OCI-LY1 (cell line): ENCODE data around the gene TRAF3IP3.

Experiments
- H2AFZ ChIP-seq: fragments of 200-600 bp; sonication (generic), shearing (Covaris generic); 2 replicates; pipeline ENCODE4 v1.6.0; 2014; ENCODE audit warnings: antibody characterized with exemption, mild to moderate bottlenecking, low read length
- H3F3A ChIP-seq: fragments of 200-600 bp; sonication (generic), shearing (Covaris generic); 2 replicates; pipeline ENCODE4 v1.6.0; 2014; ENCODE audit warnings: mild to moderate bottlenecking, antibody characterized with exemption, low read length, moderate library complexity; ENCODE audit not compliant: insufficient read depth
- H3K27ac ChIP-seq: fragments of 200-600 bp; sonication (generic); 2 replicates; pipeline ENCODE4 v1.5.1; 2014; ENCODE audit warnings: low read length, mixed run types, mild to moderate bottlenecking, low read depth; ENCODE audit not compliant: poor library complexity, severe bottlenecking
- H3K27me3 ChIP-seq: fragments of 200-600 bp; sonication (generic); 2 replicates; pipeline ENCODE4 v1.6.0; 2014; ENCODE audit warnings: antibody characterized with exemption, mild to moderate bottlenecking, low read length, moderate library complexity; ENCODE audit not compliant: insufficient read depth
- H3K36me3 ChIP-seq: fragments of 200-600 bp; sonication (generic); 2 replicates; pipeline ENCODE4 v1.6.1; 2014; ENCODE audit warnings: mild to moderate bottlenecking, antibody characterized with exemption, low read length, moderate library complexity, mixed read lengths; ENCODE audit not compliant: insufficient read depth
- H3K4me1 ChIP-seq: fragments of 200-600 bp; sonication (generic); 2 replicates; pipeline ENCODE4 v1.5.1; 2014; ENCODE audit warnings: mild to moderate bottlenecking, low read length, moderate library complexity; ENCODE audit not compliant: insufficient read depth, severe bottlenecking
- H3K4me2 ChIP-seq: fragments of 200-600 bp; sonication (generic), shearing (Covaris generic); 2 replicates; pipeline ENCODE4 v1.6.1; 2014; ENCODE audit warnings: low read length
- H3K4me3 ChIP-seq: fragments of 200-600 bp; sonication (generic); 2 replicates; pipeline ENCODE4 v1.5.1; 2014; ENCODE audit warnings: low read length, low read depth, mild to moderate bottlenecking, mixed read lengths; ENCODE audit not compliant: poor library complexity, severe bottlenecking
- H3K79me2 ChIP-seq: fragments of 200-600 bp; shearing (Covaris generic); 2 replicates; pipeline ENCODE4 v1.6.1; 2016; ENCODE audit warnings: mixed run types, low read length, mixed read lengths; ENCODE audit not compliant: insufficient read depth
- H3K9ac ChIP-seq: fragments of 200-600 bp; sonication (generic), shearing (Covaris generic); 2 replicates; pipeline ENCODE4 v1.6.1; 2014; ENCODE audit warnings: mild to moderate bottlenecking, low read length, mixed read lengths
- H3K9me2 ChIP-seq: fragments of 200-600 bp; sonication (generic), shearing (Covaris generic); 2 replicates; pipeline ENCODE4 v1.6.1; 2014; ENCODE audit warnings: low read depth, mild to moderate bottlenecking, low read length, mixed read lengths
- H3K9me3 ChIP-seq: fragments of 200-600 bp; shearing (Covaris generic); 2 replicates; pipeline ENCODE4 v1.6.1; 2014; ENCODE audit warnings: low read length, mixed read lengths
- H4K20me1 ChIP-seq: fragments of 200-600 bp; sonication (generic), shearing (Covaris generic); 2 replicates; pipeline ENCODE4 v1.6.0; 2016; ENCODE audit warnings: mild to moderate bottlenecking, low read length; ENCODE audit not compliant: insufficient read depth
- CTCF ChIP-seq: fragments of 200-600 bp; sonication (generic), shearing (Covaris generic); IDR thresholded peaks from 2 replicates; pipeline ENCODE4 v1.5.1; 2017; ENCODE audit warnings: mild to moderate bottlenecking, antibody characterized with exemption, low read length, moderate library complexity, mixed read lengths
- EZH2 ChIP-seq: fragments of 200-600 bp; sonication (generic), shearing (Covaris generic); IDR thresholded peaks from 2 replicates; pipeline ENCODE4 v1.8.0; 2017; ENCODE audit warnings: borderline replicate concordance, mixed run types, mild to moderate bottlenecking, antibody characterized with exemption, low read length, moderate library complexity, mixed read lengths

TRAF3IP3 gene

GRCh38 chr1:209723756-209724693 lies 31.8 kb upstream of the TRAF3IP3 start:
- Histone ChIP-seq H3F3A (no peaks in the 10 kb centered on the region), H4K20me1 (no peaks in the 10 kb centered on the region), H3K4me3 (no peak overlapping the region), H3K9ac (no peak overlapping the region), H2AFZ (no peak overlapping the region), H3K9me2 (no peaks in the 10 kb centered on the region), H3K79me2 (no peaks in the 10 kb centered on the region), H3K4me1 (no peaks in the 10 kb centered on the region), H3K4me2 (no peak overlapping the region), H3K9me3 (no peaks in the 10 kb centered on the region), H3K36me3 (no peaks in the 10 kb centered on the region), H3K27ac (no peak overlapping the region), H3K27me3 (no peaks in the 10 kb centered on the region; the same call in 1 of the 2 replicates)
- TF ChIP-seq CTCF: no peak
- TF ChIP-seq EZH2: no peak

- Histone ChIP-seq H3F3A (no peaks in the 10 kb centered on the region), H3K9me2 (no peaks in the 10 kb centered on the region), H3K36me3 (no peaks in the 10 kb centered on the region), H3K4me3 (no peak overlapping the region), H4K20me1 (no peaks in the 10 kb centered on the region), H3K27ac (no peak overlapping the region), H3K4me2 (no peak overlapping the region), H3K4me1 (no peaks in the 10 kb centered on the region), H2AFZ (no peak overlapping the region), H3K79me2 (no peaks in the 10 kb centered on the region), H3K9ac (no peak overlapping the region), H3K9me3 (no peaks in the 10 kb centered on the region), H3K27me3 (no peaks in the 10 kb centered on the region; the same call in 1 of the 2 replicates)
- no peak for TF ChIP-seq CTCF
- no peak for TF ChIP-seq EZH2
Observed at GRCh38 chr1:209727286-209727685, 28.6 kb upstream of the TRAF3IP3 start.

- Histone ChIP-seq H3F3A (no peaks in the 10 kb centered on the region), H2AFZ (no peak overlapping the region), H3K9me2 (no peaks in the 10 kb centered on the region)
Observed at GRCh38 chr1:209727785-209728184, 28.1 kb upstream of the TRAF3IP3 start.

More at GRCh38 chr1:209727785-209728184, 28.1 kb upstream of the TRAF3IP3 start:
- TF ChIP-seq CTCF: no peak
- TF ChIP-seq EZH2: no peak
- Histone ChIP-seq H3K9ac (no peak overlapping the region), H3K4me1 (no peaks in the 10 kb centered on the region), H3K79me2 (no peaks in the 10 kb centered on the region), H3K4me3 (no peak overlapping the region), H4K20me1 (no peaks in the 10 kb centered on the region), H3K27me3 (no peaks in the 10 kb centered on the region; the same call in 1 of the 2 replicates), H3K4me2 (no peak overlapping the region), H3K9me3 (no peaks in the 10 kb centered on the region), H3K27ac (no peak overlapping the region), H3K36me3 (no peaks in the 10 kb centered on the region)
